Type B pancreatic cell (in vitro differentiated cells): ENCODE measurements around the gene YPEL2. TPM values are rescaled to one million over a fixed set of nuclear protein-coding genes. Genes with fewer than 3 reads are reported as not detected.
"Not testable (repeated sequence)": the region's sequence is repeated elsewhere in the genome, so short reads cannot be mapped to it uniquely, and the experiment has no call there.

ENCODE experiments used
- DNase-seq: peaks from one replicate; pipeline ENCODE4 v3.0.0; 2021; ENCODE audit warnings: mixed read lengths; ENCODE audit not compliant: unreplicated experiment; ENCODE audit errors: extremely low spot score
- H3K27ac Mint-ChIP-seq: 2 replicates; pipeline ENCODE4 v1.8.0; 2021; ENCODE audit warnings: mild to moderate bottlenecking, mixed read lengths
- H3K27me3 Mint-ChIP-seq: 2 replicates; pipeline ENCODE4 v1.8.0; 2021; ENCODE audit warnings: mixed read lengths
- H3K36me3 Mint-ChIP-seq: 2 replicates; pipeline ENCODE4 v1.8.0; 2021; ENCODE audit warnings: mixed read lengths
- H3K4me1 Mint-ChIP-seq: one replicate; pipeline ENCODE4 v1.8.0; 2021; ENCODE audit warnings: mixed read lengths; ENCODE audit not compliant: unreplicated experiment
- H3K4me3 Mint-ChIP-seq: 2 replicates; pipeline ENCODE4 v1.8.0; 2021; ENCODE audit warnings: mild to moderate bottlenecking, mixed read lengths
- H3K9me3 Mint-ChIP-seq: 2 replicates; pipeline ENCODE4 v1.8.0; 2021; ENCODE audit warnings: mixed read lengths
- total RNA-seq: library from RNA; stranded (reverse); gene quantifications from 2 replicates; pipeline ENCODE4 v1.2.1, GENCODE V29; 2021; ENCODE audit warnings: low replicate concordance
- TF ChIP-seq, protein P1 (sequence below): fragments of 200-600 bp; sonication (generic); conservative IDR thresholded peaks from 2 replicates; pipeline ENCODE4 v1.5.0; 2021; ENCODE audit warnings: antibody characterized with exemption, mild to moderate bottlenecking

Gene YPEL2
- total RNA-seq, 1 donor from 2014 or later: 14.7 TPM

DNA sequence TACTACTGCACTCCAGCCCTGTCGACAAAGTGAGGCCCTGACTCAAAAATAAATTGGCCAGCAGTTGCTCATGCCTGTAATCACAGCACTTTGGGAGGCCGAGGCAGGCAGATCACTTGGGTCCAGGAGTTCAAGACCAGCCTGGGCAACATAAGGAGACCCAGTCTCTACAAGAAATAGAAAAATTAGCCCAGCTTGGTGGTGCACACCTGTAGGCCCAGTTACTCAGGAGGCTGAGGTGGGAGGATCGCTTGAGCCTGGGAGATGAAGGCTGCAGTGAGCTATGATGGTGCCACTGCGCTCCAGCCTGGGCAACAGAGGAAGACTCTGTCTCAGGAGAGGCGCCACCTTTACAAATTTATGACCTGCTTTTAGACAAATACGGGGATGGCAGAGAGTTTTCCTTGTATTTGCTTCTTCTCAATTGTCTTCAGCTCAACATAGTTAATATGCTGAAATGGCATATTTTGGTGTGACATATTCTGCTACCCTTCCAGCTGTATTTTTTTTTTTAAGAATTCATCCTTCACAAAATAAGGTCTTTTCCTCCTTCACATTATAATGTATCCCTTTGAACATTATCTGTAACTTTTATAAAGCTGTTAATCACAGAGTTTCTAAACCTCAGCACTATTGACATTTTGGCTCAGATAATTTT, 21.1 kb upstream of the YPEL2 start:
- DNase-seq: no peak
- Mint-ChIP-seq H3K27me3 (no peaks in the 10 kb centered on the region), H3K4me3 (no peak overlapping the region), H3K36me3 (no peaks in the 10 kb centered on the region), H3K27ac (no peak overlapping the region), H3K9me3 (no peaks in the 10 kb centered on the region), H3K4me1 (peaks cover 7% of the 10 kb centered on the region)
- TF ChIP-seq, protein P1, sequence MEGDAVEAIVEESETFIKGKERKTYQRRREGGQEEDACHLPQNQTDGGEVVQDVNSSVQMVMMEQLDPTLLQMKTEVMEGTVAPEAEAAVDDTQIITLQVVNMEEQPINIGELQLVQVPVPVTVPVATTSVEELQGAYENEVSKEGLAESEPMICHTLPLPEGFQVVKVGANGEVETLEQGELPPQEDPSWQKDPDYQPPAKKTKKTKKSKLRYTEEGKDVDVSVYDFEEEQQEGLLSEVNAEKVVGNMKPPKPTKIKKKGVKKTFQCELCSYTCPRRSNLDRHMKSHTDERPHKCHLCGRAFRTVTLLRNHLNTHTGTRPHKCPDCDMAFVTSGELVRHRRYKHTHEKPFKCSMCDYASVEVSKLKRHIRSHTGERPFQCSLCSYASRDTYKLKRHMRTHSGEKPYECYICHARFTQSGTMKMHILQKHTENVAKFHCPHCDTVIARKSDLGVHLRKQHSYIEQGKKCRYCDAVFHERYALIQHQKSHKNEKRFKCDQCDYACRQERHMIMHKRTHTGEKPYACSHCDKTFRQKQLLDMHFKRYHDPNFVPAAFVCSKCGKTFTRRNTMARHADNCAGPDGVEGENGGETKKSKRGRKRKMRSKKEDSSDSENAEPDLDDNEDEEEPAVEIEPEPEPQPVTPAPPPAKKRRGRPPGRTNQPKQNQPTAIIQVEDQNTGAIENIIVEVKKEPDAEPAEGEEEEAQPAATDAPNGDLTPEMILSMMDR: no peak

DNA sequence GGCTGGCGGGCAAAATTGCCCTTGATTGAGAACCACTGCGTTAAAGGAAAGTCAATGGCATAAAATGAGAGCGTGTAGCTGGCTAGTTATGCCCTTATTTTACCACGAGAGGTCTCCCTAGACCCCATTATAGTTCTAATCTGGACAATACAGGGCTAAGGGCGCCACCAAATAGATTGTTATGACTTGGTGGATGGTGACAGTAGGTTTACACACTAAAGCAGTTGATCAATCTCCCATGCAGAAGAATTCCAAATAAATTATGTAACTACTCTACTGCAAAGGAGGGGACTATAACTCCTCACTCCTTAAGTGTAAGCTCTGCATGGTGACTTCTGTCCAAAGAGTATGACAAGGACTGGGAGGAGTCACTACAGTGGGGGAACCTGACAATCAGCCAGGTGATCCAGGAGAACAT, 20.4 kb upstream of the YPEL2 start:
- H3K36me3 Mint-ChIP-seq: no peaks in the 10 kb centered on the region
- H3K27ac Mint-ChIP-seq: no peak overlapping the region
- DNase-seq: no peak
- H3K27me3 Mint-ChIP-seq: no peaks in the 10 kb centered on the region
- TF ChIP-seq, protein P1: peak; percentile 93
- no peak overlapping the region for H3K4me3 Mint-ChIP-seq
- no peaks in the 10 kb centered on the region for H3K9me3 Mint-ChIP-seq
- H3K4me1 Mint-ChIP-seq: peaks cover 7% of the 10 kb centered on the region

DNA sequence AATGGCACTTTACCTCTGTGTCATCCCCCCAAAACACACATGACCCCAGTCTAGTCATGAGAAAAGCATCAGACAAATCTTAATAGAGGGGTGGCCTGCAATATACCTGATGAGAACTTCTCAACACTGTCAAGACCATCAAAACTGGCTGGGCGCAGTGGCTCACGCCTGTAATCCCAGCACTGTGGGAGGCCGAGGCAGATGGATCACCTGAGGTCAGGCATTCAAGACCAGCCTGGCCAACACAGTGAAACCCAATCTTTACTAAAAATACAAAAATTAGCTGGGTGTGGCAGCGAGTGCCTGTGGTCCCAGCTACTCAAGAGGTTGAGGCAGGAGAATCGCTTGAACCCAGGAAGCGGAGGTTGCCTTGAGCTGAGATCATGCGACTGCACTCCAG, 19.9 kb upstream of the YPEL2 start:
- not testable (repeated sequence) for H3K4me3 Mint-ChIP-seq, DNase-seq, H3K4me1 Mint-ChIP-seq, H3K36me3 Mint-ChIP-seq, H3K27ac Mint-ChIP-seq, H3K27me3 Mint-ChIP-seq, H3K9me3 Mint-ChIP-seq

DNA sequence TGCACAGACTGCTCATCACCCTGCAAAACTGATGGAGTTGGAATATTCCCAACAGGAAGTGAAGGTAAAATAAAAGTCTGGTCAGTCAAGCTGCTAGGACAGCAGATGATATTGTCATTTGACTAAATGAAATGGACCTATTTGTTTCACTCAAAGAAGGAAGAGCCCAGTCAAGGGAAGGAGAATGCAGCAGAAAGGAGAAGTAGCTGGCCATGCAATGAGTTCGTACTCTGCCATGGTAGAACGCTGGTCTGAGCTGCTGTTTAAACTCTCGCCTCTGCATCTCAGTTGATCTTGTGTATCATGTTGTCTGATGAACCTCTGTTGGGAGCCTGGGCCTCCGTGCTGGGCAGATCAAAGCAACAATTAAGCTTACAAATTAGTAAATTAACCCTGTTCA, 15.6 kb upstream of the YPEL2 start:
- no peak overlapping the region for H3K4me3 Mint-ChIP-seq
- no peaks in the 10 kb centered on the region for H3K9me3 Mint-ChIP-seq
- TF ChIP-seq, protein P1: no peak
- no peaks in the 10 kb centered on the region for H3K36me3 Mint-ChIP-seq
- H3K27ac Mint-ChIP-seq: no peak overlapping the region
- H3K27me3 Mint-ChIP-seq: no peaks in the 10 kb centered on the region
- DNase-seq: no peak
- H3K4me1 Mint-ChIP-seq: peaks cover 5% of the 10 kb centered on the region

DNA sequence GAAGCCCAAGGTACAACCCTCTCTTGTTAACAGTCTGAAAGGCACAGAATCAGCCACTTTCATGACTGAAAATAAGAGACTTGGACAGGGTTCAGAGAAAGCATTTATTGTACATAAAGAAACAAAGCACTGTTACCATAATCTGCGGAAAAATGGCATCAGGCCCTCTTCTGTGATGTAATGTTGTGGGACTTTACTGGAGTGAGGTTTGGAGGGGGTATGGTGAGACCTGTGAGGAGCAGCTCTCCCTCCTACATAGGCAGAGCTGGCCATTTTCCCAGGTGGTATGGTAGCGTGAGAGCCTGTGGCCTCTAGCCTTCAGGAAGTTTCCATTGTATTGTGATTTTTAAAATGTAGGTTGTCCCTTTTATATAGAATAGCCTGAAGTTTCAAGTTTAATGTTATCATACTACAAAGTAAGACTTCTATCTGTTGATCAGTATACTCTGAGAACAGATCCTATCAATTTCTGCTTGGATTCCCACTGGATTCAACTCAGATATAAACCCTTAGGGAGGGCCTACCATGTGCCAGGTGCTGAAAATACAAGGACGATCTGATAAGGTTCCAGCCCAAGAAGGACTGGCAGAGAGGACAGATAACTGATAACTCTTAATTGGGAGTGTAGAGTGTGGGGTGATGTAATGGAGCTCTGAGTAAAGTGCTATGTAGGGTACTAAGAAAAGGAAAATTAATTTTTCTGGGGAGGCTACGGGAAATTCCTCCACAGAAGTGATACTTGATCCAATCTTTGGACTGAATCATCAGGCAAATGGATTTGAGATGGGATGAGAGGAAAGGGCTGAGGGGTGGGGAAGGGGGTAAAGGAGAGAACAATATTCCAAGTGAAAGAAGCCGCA, 4.1 kb upstream of the YPEL2 start:
- Mint-ChIP-seq H3K27ac (peak overlapping the region; percentile 62), H3K36me3 (no peaks in the 10 kb centered on the region), H3K4me1 (peaks cover 34% of the 10 kb centered on the region), H3K4me3 (no peak overlapping the region), H3K27me3 (no peaks in the 10 kb centered on the region), H3K9me3 (no peaks in the 10 kb centered on the region)
- TF ChIP-seq, protein P1: no peak
- DNase-seq: no peak

DNA sequence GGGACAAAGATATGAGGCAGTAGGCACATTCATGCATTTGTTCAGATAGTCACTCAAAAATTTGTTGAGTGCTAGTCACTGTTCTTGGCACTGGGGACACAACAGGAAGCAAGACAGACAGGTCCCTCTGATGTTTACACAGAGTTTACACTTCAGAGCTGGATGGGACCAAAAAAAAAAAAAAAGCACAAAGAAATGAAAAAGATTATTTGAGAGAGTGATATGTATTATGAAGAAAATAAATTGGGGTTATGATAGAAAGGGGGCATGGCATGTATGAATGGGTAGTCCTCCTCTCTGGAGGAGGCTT, 3.5 kb upstream of the YPEL2 start:
- TF ChIP-seq, protein P1: no peak
- no peak for DNase-seq
- peak overlapping the region; percentile 62 for H3K27ac Mint-ChIP-seq
- peaks cover 3% of the 10 kb centered on the region for H3K27me3 Mint-ChIP-seq
- no peaks in the 10 kb centered on the region for H3K9me3 Mint-ChIP-seq
- no peak overlapping the region for H3K4me3 Mint-ChIP-seq
- H3K36me3 Mint-ChIP-seq: no peaks in the 10 kb centered on the region
- H3K4me1 Mint-ChIP-seq: peaks cover 37% of the 10 kb centered on the region
